ENCODE measurements around the gene MYCT1.

The MYCT1 gene

GRCh38 chr6:152750694-152751093 lies 53.0 kb downstream of the MYCT1 start, which contains the start of gene VIP:
TSS of gene VIP (plus strand) at chr6:152750797. CDS start at chr6:152752178, 1,381 bp downstream.
- Histone ChIP-seq H3K27me3 (ENCODE audit: insufficient read depth, low read length) (peaks cover 21% of the 10 kb centered on the region), H2AFZ (ENCODE audit: low read length, unreplicated experiment) (no peak within 1 kb of the TSS), H3K36me3 (ENCODE audit: insufficient read depth, low read length) (no peaks in the 10 kb centered on the region), H3K4me1 (ENCODE audit: control insufficient read depth, insufficient read depth, low read length, unreplicated experiment) (peaks cover 9% of the 10 kb centered on the region), H3K27ac (ENCODE audit: low read depth, low read length) (no peak within 1 kb of the TSS), H3K4me3 (ENCODE audit: low read depth, low read length) (no peak within 1 kb of the TSS), H3K79me2 (ENCODE audit: control insufficient read depth, insufficient read depth, low read length, unreplicated experiment) (no peaks in the 10 kb centered on the region)

DNA sequence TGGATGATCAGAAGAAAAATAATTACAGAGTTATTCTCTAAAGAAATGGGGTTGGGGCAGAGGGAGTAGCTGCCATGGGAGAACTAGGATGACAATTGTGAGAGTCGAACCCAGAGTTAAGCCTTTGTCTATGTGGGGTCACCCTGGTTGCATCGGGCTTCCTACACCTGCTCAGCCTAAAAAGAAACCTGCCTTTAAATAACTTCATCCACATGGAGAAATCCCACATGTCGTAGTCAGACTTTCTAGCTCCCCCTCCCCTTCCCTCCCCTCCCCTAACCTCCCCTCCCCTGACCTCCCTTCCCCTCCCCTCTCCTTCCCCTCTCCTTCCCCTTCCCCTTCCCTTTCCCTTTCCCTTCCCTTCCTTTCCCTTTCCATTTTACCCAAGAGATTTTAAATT lies 67.6 kb downstream of the MYCT1 start:
- H3K79me2 ChIP-seq (ENCODE audit: control insufficient read depth, insufficient read depth, low read length, unreplicated experiment): no peaks in the 10 kb centered on the region
- H3K4me1 ChIP-seq (ENCODE audit: control insufficient read depth, insufficient read depth, low read length, unreplicated experiment): no peaks in the 10 kb centered on the region
- no peak overlapping the region for H3K4me3 ChIP-seq (ENCODE audit: low read depth, low read length)
- H3K36me3 ChIP-seq (ENCODE audit: insufficient read depth, low read length): no peaks in the 10 kb centered on the region
- peaks cover 58% of the 10 kb centered on the region for H3K27me3 ChIP-seq (ENCODE audit: insufficient read depth, low read length)
- H2AFZ ChIP-seq (ENCODE audit: low read length, unreplicated experiment): no peak overlapping the region
- H3K27ac ChIP-seq (ENCODE audit: low read depth, low read length): no peak overlapping the region

GRCh38 chr6:152769159-152769558 lies 71.5 kb downstream of the MYCT1 start:
- Histone ChIP-seq H3K4me1 (ENCODE audit: control insufficient read depth, insufficient read depth, low read length, unreplicated experiment) (no peaks in the 10 kb centered on the region), H2AFZ (ENCODE audit: low read length, unreplicated experiment) (no peak overlapping the region), H3K79me2 (ENCODE audit: control insufficient read depth, insufficient read depth, low read length, unreplicated experiment) (no peaks in the 10 kb centered on the region), H3K4me3 (ENCODE audit: low read depth, low read length) (no peak overlapping the region), H3K27ac (ENCODE audit: low read depth, low read length) (no peak overlapping the region), H3K36me3 (ENCODE audit: insufficient read depth, low read length) (no peaks in the 10 kb centered on the region), H3K27me3 (ENCODE audit: insufficient read depth, low read length) (peaks cover 57% of the 10 kb centered on the region)

DNA sequence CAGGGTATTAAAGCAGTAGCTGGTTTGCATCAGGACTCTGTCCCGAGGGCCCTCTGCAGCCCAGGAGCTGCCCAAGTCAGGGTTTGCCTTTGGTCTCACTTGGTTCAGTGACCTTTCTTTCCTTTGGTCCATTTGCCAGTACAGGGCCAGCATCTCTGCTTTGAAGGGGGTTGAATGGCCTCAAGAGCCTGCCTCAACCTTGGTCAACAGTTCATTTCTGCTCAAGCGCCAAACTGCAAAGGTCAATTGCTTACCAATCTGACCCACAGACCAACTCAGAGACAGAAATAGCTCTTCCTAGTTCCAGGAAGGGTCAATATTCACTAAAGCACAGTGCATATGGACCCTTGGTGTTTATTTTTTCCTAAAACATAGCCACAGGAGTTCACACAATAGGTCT lies 72.3 kb downstream of the MYCT1 start:
- Histone ChIP-seq H3K27ac (ENCODE audit: low read depth, low read length) (no peak overlapping the region), H3K79me2 (ENCODE audit: control insufficient read depth, insufficient read depth, low read length, unreplicated experiment) (no peaks in the 10 kb centered on the region), H3K36me3 (ENCODE audit: insufficient read depth, low read length) (no peaks in the 10 kb centered on the region), H2AFZ (ENCODE audit: low read length, unreplicated experiment) (no peak overlapping the region), H3K27me3 (ENCODE audit: insufficient read depth, low read length) (peaks cover 54% of the 10 kb centered on the region), H3K4me1 (ENCODE audit: control insufficient read depth, insufficient read depth, low read length, unreplicated experiment) (no peaks in the 10 kb centered on the region), H3K4me3 (ENCODE audit: low read depth, low read length) (no peak overlapping the region)

DNA sequence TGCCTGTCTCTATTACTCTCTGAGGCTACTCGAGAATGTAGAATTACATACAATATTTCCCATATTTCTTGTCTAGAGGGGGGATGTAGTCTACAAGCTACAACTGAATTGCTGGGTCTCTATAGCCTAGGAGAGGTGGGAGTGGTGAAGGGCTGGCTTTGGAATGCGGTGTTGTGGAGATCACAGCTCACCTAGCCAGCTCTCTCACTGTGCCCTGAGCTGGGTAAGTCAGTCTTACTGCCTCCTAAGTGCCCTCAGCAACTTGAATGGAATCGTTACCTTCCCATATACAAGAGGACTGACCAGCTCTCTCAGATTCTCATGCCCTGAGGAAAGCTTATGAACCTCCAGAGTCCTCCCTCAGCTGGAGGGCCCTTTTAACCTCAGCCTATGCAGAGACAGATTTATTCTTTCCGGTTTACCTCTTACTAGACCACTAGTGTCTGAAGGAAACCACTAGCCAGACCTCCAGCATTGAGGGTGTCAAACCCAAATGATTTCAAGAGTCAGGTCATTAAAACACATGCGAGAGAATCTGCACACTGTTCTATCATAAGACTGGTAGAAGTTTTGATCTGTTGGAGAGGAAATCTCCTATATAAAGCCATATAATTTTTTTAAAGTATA lies 73.5 kb downstream of the MYCT1 start:
- peaks cover 48% of the 10 kb centered on the region for H3K27me3 ChIP-seq (ENCODE audit: insufficient read depth, low read length)
- H3K27ac ChIP-seq (ENCODE audit: low read depth, low read length): no peak overlapping the region
- H3K4me3 ChIP-seq (ENCODE audit: low read depth, low read length): no peak overlapping the region
- H2AFZ ChIP-seq (ENCODE audit: low read length, unreplicated experiment): no peak overlapping the region
- H3K79me2 ChIP-seq (ENCODE audit: control insufficient read depth, insufficient read depth, low read length, unreplicated experiment): no peaks in the 10 kb centered on the region
- H3K4me1 ChIP-seq (ENCODE audit: control insufficient read depth, insufficient read depth, low read length, unreplicated experiment): no peaks in the 10 kb centered on the region
- H3K36me3 ChIP-seq (ENCODE audit: insufficient read depth, low read length): no peaks in the 10 kb centered on the region
